DOHH2 (cell line): ENCODE measurements around the gene PRKCQ.

ENCODE experiments used
- EZH2phosphoT487 ChIP-seq: fragments of 200-600 bp; sonication (generic); IDR thresholded peaks from 2 replicates; pipeline ENCODE4 v1.6.1; 2017; ENCODE audit warnings: borderline replicate concordance, mild to moderate bottlenecking, antibody characterized with exemption, low read length, moderate library complexity, mixed read lengths
- TF ChIP-seq, protein P1 (sequence below): fragments of 200-600 bp; sonication (generic); IDR thresholded peaks from one replicate; pipeline ENCODE4 v1.5.1; 2014; ENCODE audit warnings: antibody characterized with exemption, mild to moderate bottlenecking, low read depth, low read length; ENCODE audit not compliant: poor library complexity, severe bottlenecking

DNA sequence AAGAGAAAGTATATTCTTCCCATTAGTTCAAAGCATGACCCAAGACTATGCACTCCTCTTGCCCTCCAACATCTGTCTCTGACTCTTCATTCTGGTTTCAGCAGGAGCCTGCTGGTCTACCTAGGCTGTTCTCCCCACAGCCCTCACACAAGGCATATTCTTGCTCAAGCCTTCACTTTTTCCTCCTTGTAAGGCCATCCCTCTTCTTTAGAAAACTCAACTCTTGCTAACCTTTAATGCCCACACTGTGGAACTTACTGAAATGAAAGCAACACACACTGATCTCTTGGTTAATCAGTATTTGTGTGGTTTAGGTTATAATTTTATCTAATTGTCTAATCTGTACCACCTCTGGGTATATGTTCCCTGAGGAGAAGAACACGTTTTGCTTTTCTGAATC lies 75.8 kb downstream of the PRKCQ start:
- TF ChIP-seq, protein P1, sequence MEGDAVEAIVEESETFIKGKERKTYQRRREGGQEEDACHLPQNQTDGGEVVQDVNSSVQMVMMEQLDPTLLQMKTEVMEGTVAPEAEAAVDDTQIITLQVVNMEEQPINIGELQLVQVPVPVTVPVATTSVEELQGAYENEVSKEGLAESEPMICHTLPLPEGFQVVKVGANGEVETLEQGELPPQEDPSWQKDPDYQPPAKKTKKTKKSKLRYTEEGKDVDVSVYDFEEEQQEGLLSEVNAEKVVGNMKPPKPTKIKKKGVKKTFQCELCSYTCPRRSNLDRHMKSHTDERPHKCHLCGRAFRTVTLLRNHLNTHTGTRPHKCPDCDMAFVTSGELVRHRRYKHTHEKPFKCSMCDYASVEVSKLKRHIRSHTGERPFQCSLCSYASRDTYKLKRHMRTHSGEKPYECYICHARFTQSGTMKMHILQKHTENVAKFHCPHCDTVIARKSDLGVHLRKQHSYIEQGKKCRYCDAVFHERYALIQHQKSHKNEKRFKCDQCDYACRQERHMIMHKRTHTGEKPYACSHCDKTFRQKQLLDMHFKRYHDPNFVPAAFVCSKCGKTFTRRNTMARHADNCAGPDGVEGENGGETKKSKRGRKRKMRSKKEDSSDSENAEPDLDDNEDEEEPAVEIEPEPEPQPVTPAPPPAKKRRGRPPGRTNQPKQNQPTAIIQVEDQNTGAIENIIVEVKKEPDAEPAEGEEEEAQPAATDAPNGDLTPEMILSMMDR: no peak
- no peak for TF ChIP-seq EZH2phosphoT487
